HG03095 (cell line): Measurements from ENCODE around the gene CCER1.
A peak's percentile ranks its signal among the peaks of the same experiment; 100 is the strongest.
"Not testable (repeated sequence)": the region's sequence is repeated elsewhere in the genome, so short reads cannot be mapped to it uniquely, and the experiment has no call there.

Experiments used
- ATAC-seq: cut with Tn5 transposase; IDR thresholded peaks from one replicate; pipeline ENCODE4 v1.9.1; 2021; ENCODE audit warnings: moderate library complexity; ENCODE audit not compliant: unreplicated experiment

CCER1 gene, protein sequence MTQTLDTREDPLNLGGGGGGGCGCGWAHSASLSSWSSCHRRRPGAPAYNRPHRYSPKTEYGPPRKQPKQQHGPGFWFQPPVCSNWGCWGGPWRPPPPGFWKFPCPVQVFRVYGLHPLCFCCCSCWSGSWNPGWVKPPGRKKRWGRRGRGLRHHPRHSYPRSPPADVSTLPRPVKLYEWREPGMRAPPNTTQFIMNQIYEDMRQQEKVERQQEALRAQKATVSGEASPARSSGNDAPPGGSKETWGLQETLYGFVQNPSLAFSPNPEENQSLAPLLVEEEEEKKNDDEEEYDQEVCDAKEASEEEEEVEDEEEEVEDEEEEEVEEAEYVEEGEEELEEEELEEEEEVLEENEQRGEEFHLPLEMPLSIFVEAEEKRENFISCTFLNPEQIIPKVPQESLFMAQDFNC

DNA sequence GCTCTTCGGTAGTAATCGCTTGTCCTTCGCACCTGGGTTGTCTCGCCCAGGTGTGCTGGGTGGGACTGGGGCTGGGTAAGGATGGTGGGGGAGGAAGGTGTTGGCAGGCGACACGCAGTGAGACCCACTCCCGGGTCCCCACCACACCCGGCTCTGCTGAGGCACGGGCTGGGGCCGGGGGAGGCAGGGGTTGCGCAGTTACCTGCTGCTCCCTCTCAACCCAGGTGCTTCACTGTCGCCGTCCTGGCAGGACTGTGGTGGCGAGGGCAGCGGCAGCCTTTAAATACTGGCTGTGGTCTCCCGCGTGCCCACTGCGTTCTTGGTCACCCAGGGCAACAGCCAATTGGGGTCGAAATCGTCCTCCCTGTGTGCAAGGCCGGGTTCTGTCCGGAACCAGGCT lies at the start of gene CCER1:
TSS of gene CCER1 (minus strand) at position 256 of the 400 bp plus-strand sequence. CDS start 434 bp downstream, outside the sequence.
- ATAC-seq, result no peak

DNA sequence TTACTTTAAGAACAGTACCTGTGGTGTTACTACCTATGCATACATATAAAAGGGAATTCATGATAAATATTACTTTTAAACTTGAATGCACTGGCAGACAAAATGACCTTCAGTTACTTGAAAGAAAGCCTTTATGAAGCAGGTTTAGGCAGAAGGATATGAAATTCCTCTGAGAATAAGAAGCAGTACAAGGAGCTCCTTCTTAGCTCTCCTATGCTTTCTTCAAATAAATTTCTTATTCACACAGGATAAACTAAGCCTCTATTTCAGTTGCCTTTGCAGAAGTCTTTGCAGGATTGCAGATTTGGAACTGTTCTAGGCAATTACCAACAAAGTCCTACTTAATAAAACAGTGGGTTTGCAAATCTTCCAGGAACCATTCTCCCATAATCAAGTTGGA lies 48.8 kb upstream of the CCER1 start:
- no peak for ATAC-seq

DNA sequence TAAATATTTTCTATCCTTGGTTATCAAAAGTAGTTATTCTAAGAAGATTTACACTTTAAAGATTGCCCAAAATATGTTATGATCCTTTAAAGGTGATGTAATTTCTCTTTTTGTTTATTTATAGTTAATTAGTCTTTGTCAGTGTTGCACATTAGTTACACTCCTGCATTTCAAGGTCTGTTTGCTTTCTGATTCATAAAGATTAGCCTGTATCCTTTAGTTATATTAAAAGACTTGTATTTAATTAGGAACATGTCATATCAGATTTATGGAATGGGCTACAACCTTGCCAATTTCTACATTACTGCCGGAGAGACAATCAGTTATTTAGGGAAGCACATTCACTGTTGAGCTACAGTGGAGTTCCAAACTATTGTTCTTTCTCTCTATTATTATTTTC lies 46.3 kb upstream of the CCER1 start:
- no peak for ATAC-seq

DNA sequence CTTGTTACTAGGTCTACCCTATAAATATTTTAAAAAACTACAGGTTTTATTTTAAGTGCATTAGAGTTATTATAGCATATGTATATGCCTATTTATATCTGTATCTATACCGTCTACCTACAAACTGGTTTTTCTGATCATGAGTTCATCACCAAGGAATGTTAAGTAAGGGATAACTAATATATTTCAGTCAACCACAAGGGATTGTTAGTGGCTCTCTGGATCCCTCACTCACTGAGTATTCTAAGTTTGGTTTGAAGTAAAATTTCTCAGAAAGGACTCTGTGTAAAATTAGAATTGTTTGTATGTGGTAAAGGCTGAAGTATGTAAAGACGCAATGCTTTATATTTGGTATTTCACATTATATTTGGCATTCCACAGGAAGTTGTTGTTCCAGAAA lies 45.0 kb upstream of the CCER1 start:
- no peak for ATAC-seq

DNA sequence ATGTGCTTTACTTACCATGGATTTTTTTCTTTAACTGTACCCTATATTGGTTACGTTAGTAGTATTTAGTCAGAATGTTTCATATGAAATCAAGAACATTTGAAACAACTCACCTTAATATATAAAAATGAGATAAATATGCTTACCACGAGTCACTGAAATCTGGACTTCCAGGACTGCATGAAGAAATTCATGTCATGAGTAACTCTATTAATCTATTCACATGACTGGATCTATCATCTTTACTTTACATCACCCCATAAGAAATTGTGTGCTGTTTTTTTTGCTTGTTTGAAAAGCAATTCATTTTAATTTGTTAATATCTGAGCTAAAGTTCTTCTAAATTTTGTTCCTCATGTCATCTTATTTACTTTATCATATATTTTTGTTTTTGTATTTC lies 44.6 kb upstream of the CCER1 start:
- no peak for ATAC-seq

DNA sequence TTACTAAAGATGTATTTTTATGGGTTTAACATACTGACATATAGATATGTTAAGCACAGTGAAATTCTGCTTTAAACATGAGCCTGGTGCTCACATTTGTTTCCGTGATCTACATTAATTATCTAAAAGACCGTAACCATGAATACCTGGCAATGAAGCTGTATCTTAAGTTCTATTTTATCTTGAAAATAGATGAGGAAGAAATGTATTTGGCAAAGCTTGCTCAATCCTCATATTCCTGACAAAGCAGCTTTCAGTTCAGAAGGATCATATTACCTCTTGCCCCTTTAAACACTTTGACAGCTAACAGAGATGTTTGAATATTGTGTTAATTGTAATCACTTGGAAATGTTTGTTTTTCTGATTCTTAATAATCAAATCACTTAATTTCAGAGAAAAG lies 40.0 kb upstream of the CCER1 start:
- ATAC-seq, result no peak

DNA sequence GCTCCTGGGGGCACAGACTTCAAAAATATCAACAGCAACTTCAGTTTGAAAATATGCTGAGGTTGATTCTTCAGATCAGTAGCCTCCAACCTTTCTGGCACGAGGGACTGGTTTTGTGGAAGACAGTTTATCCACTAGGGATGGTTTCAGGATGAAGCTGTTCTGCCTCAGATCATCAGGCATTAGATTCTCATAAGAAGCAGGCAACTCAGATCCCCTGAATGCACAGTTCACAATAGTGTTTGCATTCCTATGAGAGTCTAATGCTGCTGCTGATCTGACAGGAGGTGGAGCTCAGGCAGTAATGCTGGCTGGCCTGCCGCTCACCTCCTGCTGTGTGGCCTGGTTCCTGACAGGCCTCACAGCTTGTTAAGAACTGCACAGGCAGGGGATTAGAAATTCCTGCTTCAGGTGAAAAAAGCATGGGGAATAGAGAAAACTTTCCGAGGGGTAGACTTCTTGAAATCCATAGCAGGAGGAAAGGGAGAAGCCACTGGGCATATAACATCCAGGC lies 37.0 kb upstream of the CCER1 start:
- ATAC-seq, result no peak

DNA sequence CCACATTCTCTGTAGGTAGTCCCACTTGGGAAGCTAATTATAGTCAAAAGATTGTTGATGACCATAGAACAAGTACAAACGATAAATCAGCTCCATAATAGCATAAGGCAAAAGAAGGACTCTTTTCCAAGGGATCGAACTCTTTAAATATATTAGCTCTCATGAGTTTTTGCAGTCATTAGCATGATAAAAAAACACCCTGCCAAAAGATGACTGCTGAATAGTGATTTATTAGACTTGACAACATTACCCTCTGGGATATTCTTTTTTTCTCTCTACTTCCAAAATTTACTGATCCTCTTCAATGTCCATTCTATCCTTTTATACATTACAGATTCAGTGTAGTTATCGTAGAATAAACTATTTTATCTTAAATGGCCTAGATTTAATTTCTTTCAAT lies 35.6 kb upstream of the CCER1 start:
- no peak for ATAC-seq

DNA sequence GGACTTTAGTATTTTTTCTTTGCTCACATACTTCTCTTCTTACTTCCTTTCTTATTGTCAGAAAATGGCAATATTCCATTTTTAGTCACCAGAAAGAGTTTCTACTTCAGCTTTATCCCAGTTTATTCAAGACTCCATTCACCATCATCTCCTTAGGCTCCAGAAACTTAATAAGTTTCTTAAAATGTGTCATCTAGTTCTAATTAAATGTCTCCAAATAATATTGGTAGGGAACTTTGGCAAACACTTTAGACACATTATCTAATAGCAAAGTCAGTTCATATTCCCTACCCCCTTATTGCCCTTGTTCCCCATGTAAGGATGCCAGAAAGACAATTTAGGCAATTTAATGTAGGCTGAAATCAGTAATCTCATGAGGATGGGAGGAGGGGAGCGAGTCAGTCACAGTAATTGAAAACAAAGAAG lies 34.7 kb upstream of the CCER1 start:
- no peak for ATAC-seq

DNA sequence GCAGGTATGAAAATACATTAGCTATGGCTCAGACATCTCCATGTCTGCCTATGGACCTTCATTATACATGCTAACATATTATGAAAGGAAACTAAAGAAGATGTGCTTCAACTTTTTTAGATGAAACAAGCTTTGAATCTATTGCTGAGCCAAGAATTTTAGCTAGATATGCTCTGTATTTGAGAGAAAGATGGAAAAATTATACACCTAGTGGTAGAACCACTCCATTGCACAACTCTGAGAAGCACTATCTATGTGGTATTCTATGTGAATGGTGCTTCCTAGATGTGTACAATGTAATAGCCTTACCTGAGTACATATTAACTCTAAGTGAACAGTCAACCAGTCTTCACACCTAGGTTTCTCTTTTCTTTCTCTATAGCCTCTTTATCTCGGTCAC lies 32.5 kb upstream of the CCER1 start:
- no peak for ATAC-seq

DNA sequence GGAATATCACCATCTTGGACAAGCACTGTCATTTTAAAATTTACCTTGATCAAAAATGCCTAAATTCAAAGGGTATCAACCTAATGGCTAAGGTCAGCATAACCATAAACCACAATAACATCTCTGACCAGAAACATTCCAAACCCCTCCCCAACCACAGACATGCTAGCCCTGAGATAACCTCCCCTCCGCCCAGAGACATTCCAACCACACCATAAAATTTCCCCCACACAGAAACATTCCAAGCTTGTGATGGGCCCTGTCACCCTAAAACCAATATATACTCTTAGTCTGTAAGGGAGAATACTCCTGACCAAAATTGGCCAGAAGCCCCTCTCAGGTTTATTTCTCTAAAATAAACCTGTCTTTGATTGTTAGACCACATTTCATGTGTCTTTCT lies 32.1 kb upstream of the CCER1 start:
- ATAC-seq, result no peak

DNA sequence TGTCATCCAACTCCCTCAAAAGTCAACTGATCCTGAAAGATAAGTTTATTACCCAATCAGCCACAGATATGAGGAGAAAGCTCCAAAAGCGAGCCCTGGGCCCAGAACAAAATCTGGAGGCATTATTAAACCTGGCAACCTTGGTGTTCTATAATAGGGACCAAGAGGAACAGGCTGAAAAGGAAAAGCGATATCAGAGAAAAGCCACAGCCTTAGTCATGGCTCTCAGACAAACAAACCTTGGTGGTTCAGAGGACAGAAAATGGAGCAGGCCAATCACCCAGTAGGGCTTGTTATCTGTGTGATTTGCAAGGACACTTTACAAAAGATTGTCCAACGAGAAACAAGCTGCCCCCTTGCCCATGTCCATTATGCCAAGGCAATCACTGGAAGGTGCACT lies 30.4 kb upstream of the CCER1 start:
- not testable (repeated sequence) for ATAC-seq

DNA sequence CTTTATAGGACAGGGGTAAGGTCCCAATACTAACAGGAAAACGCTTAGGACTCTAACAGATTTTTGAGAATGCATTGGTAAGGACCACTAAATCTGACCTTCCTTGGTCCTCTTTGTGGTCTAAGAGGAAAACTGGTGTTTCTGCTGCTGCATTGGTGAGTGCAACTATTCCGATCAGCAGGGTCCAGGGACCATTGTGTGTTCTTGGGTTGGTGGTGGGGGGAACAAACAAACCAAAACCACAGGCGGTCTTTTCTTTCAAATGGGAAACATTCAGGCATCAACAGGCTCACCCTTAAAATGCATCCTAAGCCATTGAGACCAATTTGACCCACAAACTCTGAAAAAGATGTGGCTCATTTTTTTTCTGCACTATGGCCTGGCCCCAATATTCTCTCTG lies 29.1 kb upstream of the CCER1 start:
- no peak for ATAC-seq

DNA sequence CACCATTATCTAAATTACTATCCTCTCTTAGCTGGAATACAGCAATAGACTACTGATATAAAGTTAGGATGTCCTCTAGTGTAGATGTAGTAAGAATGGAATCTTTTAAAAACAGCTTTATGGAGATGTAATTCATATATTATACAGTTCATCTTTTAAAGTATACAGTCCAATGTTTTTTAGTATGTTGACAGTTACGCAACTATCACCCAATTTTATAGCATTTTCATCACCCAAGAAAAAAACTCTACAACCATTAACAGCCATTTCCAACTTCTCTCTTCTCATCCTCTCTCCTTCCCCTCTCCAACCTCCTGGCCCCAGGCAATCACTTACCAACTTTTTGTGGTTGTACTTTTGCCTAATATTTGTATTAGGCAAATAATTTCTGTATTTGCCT lies 27.2 kb upstream of the CCER1 start:
- ATAC-seq, result no peak

DNA sequence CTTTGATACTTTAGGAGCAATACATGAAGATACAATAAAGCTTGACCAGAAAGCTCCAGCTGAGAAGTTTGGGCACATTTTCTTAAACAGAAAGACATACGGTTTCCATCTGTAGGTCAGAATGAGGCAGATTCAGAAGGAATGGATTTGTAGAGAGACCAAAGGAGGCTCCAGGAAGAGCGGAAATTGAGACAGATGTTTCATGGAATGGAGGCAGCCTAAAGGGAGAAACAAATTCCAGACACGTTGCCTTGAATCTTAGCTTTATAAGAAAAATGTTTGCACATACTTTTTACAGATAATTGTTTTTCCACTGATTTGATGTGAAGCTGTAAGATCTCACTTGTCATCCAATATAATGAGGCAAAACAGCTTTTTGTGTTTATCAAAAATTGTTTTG lies 25.0 kb upstream of the CCER1 start:
- ATAC-seq, result no peak

DNA sequence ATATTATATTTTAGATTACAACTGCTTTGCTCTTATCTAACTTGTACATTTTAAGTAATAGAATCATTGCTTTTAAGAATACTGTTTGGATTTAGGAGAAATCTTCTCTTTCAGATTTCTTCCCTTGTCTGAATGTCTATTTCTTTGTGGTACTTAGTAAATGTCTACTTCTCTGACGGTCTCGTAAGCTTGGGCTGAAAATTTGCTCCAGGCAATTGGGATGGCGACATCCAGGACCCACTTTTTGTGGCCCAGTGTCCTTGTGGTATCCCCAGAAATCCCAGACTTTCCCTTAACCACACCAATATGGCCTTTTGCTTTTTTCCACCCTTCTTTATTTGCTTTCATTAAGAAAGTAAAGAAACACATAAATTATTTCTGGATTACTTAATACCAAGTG lies 24.0 kb upstream of the CCER1 start:
- ATAC-seq, result no peak

DNA sequence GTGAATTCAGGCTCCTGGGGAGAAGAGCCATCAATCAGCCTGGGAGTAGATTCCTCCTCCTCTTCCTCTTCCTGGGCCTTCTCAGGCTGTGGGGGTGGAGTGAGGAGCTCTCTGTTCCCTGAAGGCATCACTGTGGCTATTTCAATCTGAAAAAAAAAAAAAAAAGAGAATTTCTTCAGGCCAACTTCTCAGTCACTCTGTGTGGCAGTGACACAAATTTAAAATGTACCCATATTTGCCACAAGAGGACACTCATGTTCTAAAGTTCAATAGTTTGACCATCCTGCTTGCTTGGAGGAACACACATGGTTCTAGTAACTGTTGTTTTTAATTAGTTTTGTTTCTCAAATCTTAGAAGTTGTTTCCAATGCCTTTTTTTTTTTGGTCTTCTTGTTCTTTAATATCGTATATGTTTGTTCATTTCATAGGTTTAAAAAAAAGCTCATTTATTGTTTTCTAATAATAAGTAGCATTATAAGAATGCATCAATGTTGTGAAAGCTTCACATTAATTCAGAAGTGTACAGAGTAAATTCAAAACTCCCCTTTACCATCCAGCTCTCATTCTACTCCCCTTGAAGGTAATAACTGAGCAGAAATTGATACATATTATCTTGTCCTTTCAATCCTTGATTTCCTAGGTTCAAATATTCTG lies 23.3 kb upstream of the CCER1 start:
- ATAC-seq, result peak; percentile 82

DNA sequence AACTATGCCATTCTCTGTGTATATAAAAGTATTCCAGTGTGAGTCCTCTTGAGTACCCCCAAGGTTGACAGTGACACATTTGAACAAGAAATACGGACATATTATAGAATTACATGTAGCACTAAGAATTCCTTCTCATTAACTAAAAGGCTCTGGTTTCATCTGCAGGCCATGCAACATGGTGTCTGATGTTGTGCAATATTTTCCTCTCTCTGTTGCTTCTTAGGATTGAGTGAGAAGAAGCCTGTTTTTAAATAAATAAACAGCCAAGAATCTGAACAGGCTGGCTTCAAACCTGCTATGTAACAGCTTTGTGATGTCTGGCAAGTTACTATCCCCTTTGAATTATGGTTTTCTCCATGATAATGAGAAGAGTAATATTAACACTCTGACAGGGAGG lies 22.2 kb upstream of the CCER1 start:
- no peak for ATAC-seq

DNA sequence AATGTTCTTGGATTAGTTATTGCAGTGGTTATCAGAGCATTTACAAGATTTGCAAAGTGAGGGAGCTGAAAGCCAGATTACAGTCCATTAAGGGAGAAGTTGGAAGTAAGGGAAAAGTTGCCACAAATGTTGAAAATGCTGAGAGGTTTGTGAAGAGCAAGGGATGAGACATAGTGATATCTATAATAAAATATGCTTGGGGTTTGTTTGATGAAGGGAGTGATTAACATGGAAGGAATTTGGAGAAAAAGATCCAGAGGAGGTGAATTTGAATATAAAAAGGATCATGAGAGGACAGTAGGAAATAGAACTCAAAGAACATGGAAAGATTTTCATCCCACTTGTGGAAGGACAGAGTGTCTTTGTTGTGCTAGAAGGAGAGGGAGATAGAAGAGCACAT lies 19.3 kb upstream of the CCER1 start:
- no peak for ATAC-seq

DNA sequence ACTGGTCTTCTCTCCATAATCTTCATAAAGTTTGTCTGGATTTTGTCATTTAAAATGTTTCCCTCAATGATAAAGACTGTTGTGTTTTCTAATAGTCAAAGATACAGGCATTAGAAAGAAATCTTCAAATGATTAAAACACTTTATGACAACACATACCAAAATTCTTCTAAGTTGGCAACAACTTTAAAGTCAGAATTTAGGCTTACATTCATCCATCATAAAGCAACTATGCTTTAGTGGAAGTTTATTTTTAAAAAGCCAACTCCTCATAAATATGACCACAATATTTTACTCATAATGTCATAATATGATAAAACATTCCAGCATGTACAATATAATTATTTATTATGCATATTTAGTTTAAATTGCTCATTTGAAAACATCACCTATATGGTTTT lies 17.2 kb upstream of the CCER1 start:
- ATAC-seq, result no peak

DNA sequence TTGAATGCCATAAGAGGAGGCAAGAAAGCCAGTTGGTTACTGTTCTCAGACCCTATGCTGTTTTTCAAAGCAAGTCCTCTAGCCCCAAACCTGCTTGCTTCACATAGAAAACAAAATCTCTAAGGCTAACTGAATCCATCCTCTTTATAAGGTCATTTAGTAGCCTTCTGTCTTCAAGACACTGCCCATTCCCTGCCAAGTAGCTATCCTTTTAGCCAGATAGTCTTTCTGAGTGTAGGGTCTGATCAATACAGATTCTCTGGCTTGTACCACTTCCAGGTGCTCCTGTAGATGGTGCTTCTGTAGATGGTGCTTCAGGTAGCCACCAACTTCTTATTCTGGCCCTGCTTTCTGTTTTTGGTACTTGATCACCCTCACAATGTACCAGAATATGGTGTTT lies 15.9 kb upstream of the CCER1 start:
- ATAC-seq, result no peak

DNA sequence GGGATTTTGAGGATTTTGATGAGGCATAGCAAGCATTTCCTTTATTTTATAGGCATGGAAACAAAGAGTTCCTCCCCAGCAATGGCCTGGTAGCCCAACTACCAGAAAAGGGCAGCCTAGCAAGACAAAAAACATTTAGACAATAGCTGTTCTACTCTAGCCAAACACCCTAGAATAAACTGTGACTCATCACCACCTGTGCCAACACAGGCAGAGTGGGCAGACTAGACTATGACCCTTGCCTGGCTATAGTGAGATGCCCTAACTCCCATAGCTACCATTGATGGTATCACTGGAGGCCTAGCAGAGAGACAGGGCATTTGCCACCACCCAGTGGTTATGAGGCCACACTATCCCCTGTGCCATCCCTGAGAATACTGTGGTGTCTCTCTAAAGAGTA lies 15.5 kb upstream of the CCER1 start:
- ATAC-seq, result no peak
